AG04449 (cell line): Measurements from ENCODE around the gene CNPY3.

Source experiments
- CTCF ChIA-PET: fragments of 350-600 bp; formaldehyde crosslinking; extraction: SDS; loops from one replicate; lab custom pipeline; 2021; ENCODE audit warnings: antibody characterized with exemption; lab: Yijun Ruan, JAX
- POLR2A ChIA-PET: fragments of 400-600, 350-600 bp; formaldehyde crosslinking; extraction: SDS; loops from one replicate; lab custom pipeline; 2020; ENCODE audit warnings: antibody characterized with exemption, inconsistent platforms; lab: Yijun Ruan, JAX
- DNase-seq: peaks from one replicate; pipeline ENCODE4 v3.0.0-alpha.2; 2010; ENCODE audit warnings: low read depth, low spot score
- H3K4me3 ChIP-seq: 2 replicates; pipeline ENCODE4 v1.5.1; 2011; ENCODE audit warnings: low read depth, mild to moderate bottlenecking, control low read depth, low read length
- CTCF ChIP-seq: IDR thresholded peaks from one replicate; pipeline ENCODE4 v1.5.1; 2011; ENCODE audit warnings: mild to moderate bottlenecking, moderate library complexity, low read length, control low read depth, inconsistent platforms; ENCODE audit not compliant: insufficient read depth; ENCODE audit errors: missing control alignments

Gene CNPY3

DNA sequence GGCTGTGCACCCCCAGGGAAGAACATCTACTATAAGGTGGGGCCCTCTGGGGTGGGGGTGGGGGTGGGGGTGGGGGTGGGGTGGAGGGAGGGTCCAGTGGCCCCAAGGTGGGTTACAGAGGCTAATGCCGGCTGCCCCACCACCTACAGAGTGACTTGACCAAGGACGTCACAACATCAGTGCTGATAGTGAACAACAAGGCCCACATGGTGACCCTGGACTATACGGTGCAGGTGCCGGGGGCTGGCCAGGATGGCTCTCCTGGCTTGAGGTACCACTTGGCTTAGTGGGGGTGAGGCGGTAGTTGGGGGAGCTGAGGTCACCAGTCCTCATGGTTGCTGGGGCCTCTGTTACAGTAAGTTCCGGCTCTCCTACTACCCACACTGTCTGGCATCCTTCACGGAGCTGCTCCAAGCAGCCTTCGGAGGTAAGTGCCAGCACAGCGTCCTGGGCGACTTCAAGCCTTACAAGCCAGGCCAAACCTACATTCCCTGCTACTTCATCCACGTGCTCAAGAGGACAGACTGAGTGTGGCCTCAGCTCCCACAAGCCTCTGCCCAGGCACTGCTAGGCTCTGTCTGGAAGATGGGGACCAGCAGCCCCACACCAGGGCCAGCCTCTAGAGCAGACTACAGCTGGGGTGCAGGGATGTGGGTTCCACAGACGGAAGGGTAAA, 34.0 kb downstream of the CNPY3 start:
- TF ChIP-seq CTCF: no peak
- no peak for DNase-seq
- no peak overlapping the region for H3K4me3 ChIP-seq
- POLR2A ChIA-PET: interaction anchor here (1.4 kb wide), 1 partner anchor 21 kb away, joined by 4 read pairs; the partner anchor contains the start of gene PPP2R5D
- CTCF ChIA-PET: interaction anchor here (2.1 kb wide), 1 partner anchor 34 kb away, joined by 5 read pairs; the partner anchor contains the start of gene CNPY3

GRCh38 chr6:42963855-42964605, 34.8 kb downstream of the CNPY3 start:
- TF ChIP-seq CTCF: peak; percentile 32
- H3K4me3 ChIP-seq: no peak overlapping the region
- CTCF ChIA-PET: interaction anchor here (0.9 to 2.1 kb wide), 4 partner anchors 9 to 58 kb away, joined by 3 to 5 read pairs (median 3); partner anchors contain the start of gene CNPY3
- POLR2A ChIA-PET: interaction anchor here (0.7 to 1.0 kb wide), 2 partner anchors 15 to 25 kb away, joined by 3 to 4 read pairs; partner anchors contain the start of gene PEX6
- DNase-seq: no peak

- H3K4me3 ChIP-seq: no peak overlapping the region
- no peak for TF ChIP-seq CTCF
- ChIA-PET CTCF (interaction anchor here (0.7 kb wide), 1 partner anchor 30 kb away, joined by 3 read pairs; no protein-coding TSS in a partner anchor), POLR2A (no interaction called here)
- DNase-seq: no peak
Measured at GRCh38 chr6:42966571-42966970, 37.3 kb downstream of the CNPY3 start.

DNA sequence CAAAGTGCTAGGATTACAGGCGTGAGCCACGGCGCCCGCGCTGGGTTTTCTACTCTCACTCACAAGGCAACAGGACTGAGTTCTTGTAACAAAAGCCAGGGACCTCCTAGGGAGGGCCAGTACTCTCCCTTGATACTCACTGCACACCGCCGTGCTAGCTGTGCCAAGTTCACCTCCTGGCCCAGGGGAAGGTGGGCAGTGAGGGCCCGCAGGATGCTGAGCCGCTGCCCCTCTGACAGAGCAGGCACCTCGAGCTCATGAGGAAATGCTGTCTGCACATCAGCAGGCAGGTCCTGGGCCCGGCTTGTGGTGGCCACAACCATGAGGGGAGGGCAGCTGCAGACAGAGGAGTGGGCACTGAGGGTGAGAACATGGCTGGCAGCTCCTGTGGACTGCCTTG, 37.9 kb downstream of the CNPY3 start:
- TF ChIP-seq CTCF: no peak
- no peak for DNase-seq
- no peak overlapping the region for H3K4me3 ChIP-seq
- CTCF ChIA-PET: interaction anchor here (0.8 kb wide), 1 partner anchor 11 kb away, joined by 3 read pairs; no protein-coding TSS in a partner anchor
- POLR2A ChIA-PET: no interaction called here

DNA sequence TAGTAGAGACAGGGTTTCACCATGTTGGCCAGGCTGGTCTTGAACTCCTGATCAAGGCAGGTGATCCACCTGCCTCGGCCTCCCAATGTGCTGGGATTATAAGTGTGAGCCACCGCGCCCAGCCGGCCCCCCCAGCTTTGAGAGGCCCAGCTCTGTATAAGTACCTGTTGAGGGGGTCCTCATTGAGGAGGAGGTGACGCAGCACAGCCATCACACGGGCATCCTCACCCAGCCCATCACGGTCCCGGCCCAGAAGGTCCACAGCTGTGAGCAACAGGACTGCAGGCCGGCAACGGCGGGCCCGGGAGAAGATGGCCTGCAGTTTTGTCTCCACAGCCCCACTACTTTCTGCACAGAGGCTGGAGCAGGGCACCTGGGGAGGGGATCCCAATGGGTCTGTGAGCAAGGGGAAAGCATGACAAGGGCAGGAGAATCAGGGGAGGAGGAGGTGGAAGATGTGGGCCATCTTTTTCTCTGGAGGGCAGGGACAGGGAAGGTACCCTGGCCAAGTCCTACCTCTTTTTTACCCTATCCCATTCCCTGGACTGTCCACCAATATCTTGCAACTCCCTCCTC, 38.9 kb downstream of the CNPY3 start:
- H3K4me3 ChIP-seq: no peak overlapping the region
- ChIA-PET POLR2A (no interaction called here), CTCF (no interaction called here)
- no peak for DNase-seq
- no peak for TF ChIP-seq CTCF
